GM21723 (cell line): ENCODE results near the gene TMEM41A.
"Not testable (repeated sequence)": the region's sequence is repeated elsewhere in the genome, so short reads cannot be mapped to it uniquely, and the experiment has no call there.

Source experiments
- ATAC-seq: cut with Tn5 transposase; IDR thresholded peaks from one replicate; pipeline ENCODE4 v1.9.1; 2021; ENCODE audit warnings: mild to moderate bottlenecking, moderate library complexity; ENCODE audit not compliant: unreplicated experiment

TMEM41A gene

GRCh38 chr3:185489462-185489861 lies 9.4 kb downstream of the TMEM41A start:
- no peak for ATAC-seq

- no peak for ATAC-seq
Measured at GRCh38 chr3:185488465-185488864, 10.4 kb downstream of the TMEM41A start.

GRCh38 chr3:185486394-185486793 lies 12.4 kb downstream of the TMEM41A start:
- no peak for ATAC-seq

- ATAC-seq = no peak
Measured at GRCh38 chr3:185484296-185484695, 14.5 kb downstream of the TMEM41A start.

GRCh38 chr3:185479373-185479945 lies 19.4 kb downstream of the TMEM41A start:
- no peak for ATAC-seq

GRCh38 chr3:185477316-185477715 lies 21.5 kb downstream of the TMEM41A start:
- ATAC-seq = no peak

GRCh38 chr3:185474922-185475321 lies 23.9 kb downstream of the TMEM41A start:
- ATAC-seq = not testable (repeated sequence)

- ATAC-seq = no peak
Measured at GRCh38 chr3:185473290-185473815, 25.5 kb downstream of the TMEM41A start.

GRCh38 chr3:185470323-185470722 lies 28.5 kb downstream of the TMEM41A start:
- ATAC-seq = no peak

- ATAC-seq = no peak
Measured at GRCh38 chr3:185469542-185469941, 29.3 kb downstream of the TMEM41A start.

GRCh38 chr3:185466123-185466522 lies 32.7 kb downstream of the TMEM41A start:
- not testable (repeated sequence) for ATAC-seq

GRCh38 chr3:185465471-185465870 lies 33.4 kb downstream of the TMEM41A start:
- no peak for ATAC-seq

- no peak for ATAC-seq
Measured at GRCh38 chr3:185460719-185461350, 38.0 kb downstream of the TMEM41A start.

GRCh38 chr3:185460309-185460708 lies 38.5 kb downstream of the TMEM41A start:
- no peak for ATAC-seq

- no peak for ATAC-seq
Measured at GRCh38 chr3:185457376-185457775, 41.5 kb downstream of the TMEM41A start.

GRCh38 chr3:185451432-185451831 lies 47.4 kb downstream of the TMEM41A start:
- not testable (repeated sequence) for ATAC-seq

- no peak for ATAC-seq
Measured at GRCh38 chr3:185448107-185448506, 50.7 kb downstream of the TMEM41A start.

- no peak for ATAC-seq
Measured at GRCh38 chr3:185444329-185444728, 54.5 kb downstream of the TMEM41A start.

GRCh38 chr3:185442031-185442430 lies 56.8 kb downstream of the TMEM41A start:
- no peak for ATAC-seq

GRCh38 chr3:185439745-185440466 lies 58.9 kb downstream of the TMEM41A start:
- ATAC-seq = no peak
